DMS53 (cell line): Measurements from ENCODE around the gene CTIF.

Experiments
- DNase-seq: peaks from one replicate; lab custom pipeline; 2025; lab: John Stamatoyannopoulos, UW

The CTIF gene

GRCh38 chr18:48552130-48552529, 13.3 kb downstream of the CTIF start:
- DNase-seq: no peak

DNA sequence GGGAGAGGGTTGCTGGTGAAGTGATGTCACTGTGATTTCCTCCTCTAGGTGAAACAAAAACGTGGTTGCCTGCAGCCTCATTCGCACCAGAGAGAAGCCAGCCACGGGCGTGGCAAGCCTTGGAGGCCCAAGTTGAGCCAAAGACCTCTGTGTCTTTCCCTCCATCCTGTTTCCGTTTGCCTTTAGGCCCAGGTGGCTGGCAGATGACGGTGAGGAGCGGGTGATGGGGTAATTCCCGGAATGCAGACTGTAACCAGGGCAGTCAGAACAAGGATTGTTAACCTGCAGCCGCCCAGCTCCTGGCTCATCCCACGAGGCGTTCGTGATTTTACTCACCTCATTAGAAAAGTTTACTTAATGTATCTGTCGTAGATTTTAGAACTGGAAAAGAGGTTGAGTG, 14.4 kb downstream of the CTIF start:
- no peak for DNase-seq

- DNase-seq: no peak
These were observed 16.0 kb downstream of the CTIF start for GRCh38 chr18:48554610-48555400.

DNA sequence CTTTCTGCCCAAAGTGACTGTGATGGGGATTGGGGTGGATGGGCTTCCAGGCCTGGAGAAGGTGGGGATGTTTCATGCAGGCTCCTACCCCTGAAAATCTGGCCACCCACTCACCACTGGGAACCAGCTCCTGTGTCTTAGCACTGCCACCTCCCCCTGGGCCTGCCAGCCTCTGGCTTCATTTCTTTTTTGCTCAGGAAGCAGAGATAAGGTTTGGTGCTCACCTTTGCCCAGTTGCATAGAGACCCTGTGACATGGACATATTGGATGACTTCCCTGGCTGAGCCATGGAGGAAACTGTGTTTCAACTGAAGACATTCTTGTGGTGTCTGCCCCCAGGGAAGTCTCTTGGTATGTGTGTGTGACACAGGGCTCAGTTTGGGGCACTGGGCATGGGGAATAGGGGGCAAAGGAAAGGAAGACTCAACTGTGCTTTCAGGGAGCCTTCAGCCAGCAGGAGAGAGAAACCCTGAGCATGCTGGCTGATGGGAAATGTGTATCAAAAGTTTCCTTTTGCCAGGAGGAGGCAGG, 16.7 kb downstream of the CTIF start:
- no peak for DNase-seq

DNA sequence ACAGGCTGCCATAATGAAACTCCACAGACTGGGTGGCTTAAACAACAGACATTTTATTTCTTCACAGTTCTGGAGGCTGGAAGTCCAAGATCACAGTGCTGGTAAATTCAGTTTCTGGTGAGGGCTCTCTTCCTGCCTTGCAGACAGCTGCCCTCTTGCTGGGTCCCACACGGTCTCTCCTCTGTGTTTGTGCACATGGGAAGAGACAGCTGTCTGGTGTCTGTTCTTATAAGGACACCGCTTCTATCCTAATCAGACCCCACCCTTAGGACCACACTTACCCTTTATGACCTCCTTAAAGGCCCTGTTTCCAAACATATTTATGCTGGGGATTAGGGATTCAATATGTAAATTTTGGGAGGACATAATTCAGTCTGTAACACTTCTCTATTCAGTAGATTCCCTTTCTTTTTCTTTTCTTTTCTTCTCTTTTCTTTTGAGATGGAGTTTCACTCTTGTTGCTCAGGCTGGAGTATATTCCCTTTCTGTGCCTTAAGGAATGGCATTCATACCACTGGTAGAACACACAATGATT, 18.9 kb downstream of the CTIF start:
- no peak for DNase-seq

- no peak for DNase-seq
These were observed 19.4 kb downstream of the CTIF start for GRCh38 chr18:48558248-48558647.

DNA sequence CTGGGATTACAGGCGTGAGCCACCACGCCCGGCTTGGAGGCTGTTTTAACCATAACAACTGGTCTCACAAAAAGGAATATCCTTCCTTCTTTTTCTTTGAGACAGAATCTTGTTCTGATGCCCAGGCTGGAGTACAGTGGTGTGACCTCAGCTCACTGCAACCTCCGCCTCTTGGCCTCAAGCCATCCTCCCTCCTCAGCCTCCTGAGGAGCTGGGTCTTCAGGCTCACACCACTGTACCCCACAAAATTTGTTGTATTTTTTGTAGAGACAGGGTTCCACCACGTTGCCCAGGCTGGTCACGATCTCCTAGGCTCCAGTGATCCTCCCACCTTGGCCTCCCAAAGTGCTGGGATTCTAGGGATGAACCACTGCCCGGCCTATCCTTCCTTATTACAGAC, 21.7 kb downstream of the CTIF start:
- no peak for DNase-seq

GRCh38 chr18:48562075-48562474, 23.2 kb downstream of the CTIF start:
- DNase-seq: no peak

GRCh38 chr18:48563027-48563426, 24.2 kb downstream of the CTIF start:
- DNase-seq: no peak

DNA sequence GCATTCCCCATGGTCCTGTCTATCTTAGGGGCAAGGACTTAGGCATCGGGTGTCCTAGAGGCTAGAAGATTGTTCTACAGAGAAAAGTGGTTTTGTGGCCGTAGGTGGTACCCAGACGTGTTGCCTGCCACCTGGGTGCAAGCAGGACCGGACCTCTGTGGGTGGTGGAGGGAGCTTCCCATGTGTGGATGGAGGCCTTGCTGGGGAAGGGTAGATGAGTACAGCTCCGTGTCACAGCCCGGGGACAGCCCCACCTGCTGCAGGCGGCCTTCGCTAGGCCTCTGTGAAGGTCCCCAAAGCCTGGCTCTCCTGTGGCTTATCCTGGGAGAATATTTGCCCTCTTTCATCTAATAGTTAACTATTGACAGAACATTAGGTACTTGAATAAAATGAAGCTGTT, 25.3 kb downstream of the CTIF start:
- no peak for DNase-seq

- peak; percentile 19 for DNase-seq
These were observed 26.3 kb downstream of the CTIF start for GRCh38 chr18:48565105-48565504.

- DNase-seq: no peak
These were observed 27.8 kb downstream of the CTIF start for GRCh38 chr18:48566589-48566988.

DNA sequence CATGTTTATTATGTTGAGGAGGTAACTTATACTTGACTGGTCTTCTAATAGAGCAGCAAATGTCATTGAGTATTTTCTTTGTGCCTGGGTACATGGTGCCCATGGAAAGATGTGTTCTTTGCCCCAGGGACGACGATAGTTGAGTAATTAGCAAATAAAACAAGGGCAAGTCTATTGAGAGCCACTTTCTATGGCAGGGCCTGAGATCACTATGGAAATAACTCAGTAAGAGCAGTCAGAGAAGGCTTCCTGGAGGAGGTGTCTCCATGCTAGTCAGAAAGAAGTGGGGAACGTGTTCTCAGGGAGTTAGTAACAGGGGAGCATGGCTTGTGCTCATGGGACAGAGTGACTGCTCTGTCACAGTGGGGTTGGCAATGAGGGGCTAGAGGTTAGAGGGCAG, 28.6 kb downstream of the CTIF start:
- no peak for DNase-seq

- DNase-seq: no peak
These were observed 30.5 kb downstream of the CTIF start for GRCh38 chr18:48569139-48569914.

- no peak for DNase-seq
These were observed 31.1 kb downstream of the CTIF start for GRCh38 chr18:48569915-48570264.

GRCh38 chr18:48570313-48570712, 31.5 kb downstream of the CTIF start:
- no peak for DNase-seq

DNA sequence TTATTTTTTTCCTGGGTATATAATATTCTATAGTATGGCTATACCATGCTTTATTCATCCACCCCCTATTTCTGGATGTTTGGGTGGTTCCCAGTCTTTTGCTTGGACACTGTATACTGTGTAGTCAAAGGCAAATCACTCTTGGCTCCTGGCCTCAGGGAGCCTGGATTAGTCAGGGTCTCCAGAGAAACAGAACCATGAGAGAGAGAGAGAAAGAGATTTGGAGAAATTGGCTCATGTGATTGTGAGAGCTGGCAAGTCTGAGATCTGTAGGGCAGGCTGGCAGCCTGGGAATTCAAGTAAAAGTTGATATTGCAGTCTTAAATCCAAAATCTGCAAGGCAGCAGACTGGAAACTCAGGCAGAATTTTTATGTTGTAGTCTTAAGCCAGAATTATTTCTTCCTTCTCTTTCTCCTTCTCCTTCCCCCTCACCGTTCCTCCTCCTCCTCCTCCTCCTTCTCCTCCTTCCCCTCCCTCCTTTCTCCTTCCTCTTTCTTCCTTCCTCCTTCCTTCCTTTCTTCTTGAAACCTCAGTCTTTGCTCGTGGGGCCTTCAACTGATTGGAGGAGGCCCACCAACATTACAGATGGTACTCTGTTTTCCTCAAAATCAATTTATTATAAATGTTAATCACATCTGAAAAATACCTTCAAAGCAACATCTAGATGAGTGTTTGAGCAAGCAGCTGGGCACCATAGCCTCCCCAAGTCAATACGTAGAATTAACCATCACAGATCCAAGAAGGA, 33.0 kb downstream of the CTIF start:
- DNase-seq: no peak

- no peak for DNase-seq
These were observed 33.7 kb downstream of the CTIF start for GRCh38 chr18:48572402-48573126.

- DNase-seq: peak; percentile 45
These were observed 34.9 kb downstream of the CTIF start for GRCh38 chr18:48573632-48574283.

DNA sequence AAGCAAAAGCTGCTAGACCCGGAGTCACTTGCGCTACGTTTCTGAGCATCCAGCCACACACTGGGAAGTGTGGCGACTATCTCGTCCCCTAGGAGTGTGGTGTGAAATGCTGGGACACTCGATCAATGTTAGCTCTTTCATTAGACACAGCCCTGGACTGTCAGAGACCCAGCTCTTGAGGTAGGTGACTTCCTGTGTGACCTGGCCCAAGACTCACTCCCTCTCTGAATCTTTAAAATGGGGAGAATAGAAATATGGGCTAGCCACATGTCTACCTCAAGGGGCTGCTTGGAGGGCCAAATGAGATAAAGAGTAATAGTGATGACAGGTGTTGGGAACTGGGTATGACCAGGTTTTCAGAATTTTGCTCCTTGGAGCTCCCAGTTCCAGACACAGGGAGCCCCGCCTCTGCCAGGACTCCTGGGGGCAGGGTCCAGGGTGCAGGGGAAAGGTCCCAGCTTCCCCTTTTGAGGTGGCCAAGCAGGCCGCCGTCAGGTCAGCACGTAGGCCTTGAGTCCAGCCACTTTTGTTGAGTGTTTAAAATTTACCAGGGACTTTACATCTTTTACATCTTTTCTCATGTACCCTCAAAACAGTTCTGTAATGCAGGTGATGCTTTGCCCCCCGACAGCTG, 36.0 kb downstream of the CTIF start:
- DNase-seq: no peak

DNA sequence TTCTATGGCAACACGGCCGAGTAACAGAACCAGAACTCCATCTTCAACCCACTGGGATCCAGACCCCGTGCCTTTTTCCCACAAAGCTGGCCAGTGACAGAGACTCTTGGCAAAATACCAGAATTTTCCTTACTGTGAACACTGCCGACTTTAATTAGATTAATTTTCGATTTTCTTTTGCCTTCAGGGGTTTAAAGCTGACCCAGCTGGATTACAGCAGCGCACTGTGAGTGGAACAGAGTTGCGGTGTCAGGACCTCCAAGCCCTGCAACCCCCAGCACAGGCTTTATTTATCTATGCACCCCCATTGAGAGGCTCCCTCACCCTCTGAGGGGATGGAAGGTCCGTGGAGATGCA, 36.4 kb downstream of the CTIF start:
- DNase-seq: no peak
